HG03066 (cell line): Measurements from ENCODE around the gene DMD.
A peak's percentile ranks its signal among the peaks of the same experiment; 100 is the strongest.

Source experiments
- ATAC-seq: cut with Tn5 transposase; IDR thresholded peaks from one replicate; pipeline ENCODE4 v1.9.1; 2021; ENCODE audit warnings: low read depth; ENCODE audit not compliant: unreplicated experiment

Gene DMD

GRCh38 chrX:32524385-32524784 lies 687.0 kb downstream of the DMD start:
- ATAC-seq, result no peak

- ATAC-seq, result no peak
Measured at GRCh38 chrX:32520789-32521188, 690.6 kb downstream of the DMD start.

- no peak for ATAC-seq
Measured at GRCh38 chrX:32514986-32515385, 696.4 kb downstream of the DMD start.

GRCh38 chrX:32501606-32502005 lies 709.7 kb downstream of the DMD start:
- no peak for ATAC-seq

- ATAC-seq, result no peak
Measured at GRCh38 chrX:32496671-32497070, 714.7 kb downstream of the DMD start.

- ATAC-seq, result no peak
Measured at GRCh38 chrX:32495855-32496254, 715.5 kb downstream of the DMD start.

GRCh38 chrX:32489125-32489524 lies 722.2 kb downstream of the DMD start:
- no peak for ATAC-seq

GRCh38 chrX:32483534-32484136 lies 727.7 kb downstream of the DMD start:
- ATAC-seq, result no peak

GRCh38 chrX:32480019-32480418 lies 731.3 kb downstream of the DMD start:
- ATAC-seq, result no peak

GRCh38 chrX:32472364-32472763 lies 739.0 kb downstream of the DMD start:
- no peak for ATAC-seq

GRCh38 chrX:32455704-32456103 lies 755.6 kb downstream of the DMD start:
- no peak for ATAC-seq

GRCh38 chrX:32451954-32452695 lies 759.2 kb downstream of the DMD start:
- ATAC-seq, result no peak

- ATAC-seq, result peak; percentile 42
Measured at GRCh38 chrX:32448945-32449344, 762.4 kb downstream of the DMD start.

- peak; percentile 99 for ATAC-seq
Measured at GRCh38 chrX:32448320-32448719, 763.0 kb downstream of the DMD start.

- no peak for ATAC-seq
Measured at GRCh38 chrX:32447640-32448039, 763.7 kb downstream of the DMD start.

GRCh38 chrX:32443841-32444240 lies 767.5 kb downstream of the DMD start:
- no peak for ATAC-seq

GRCh38 chrX:32421266-32421665 lies 790.1 kb downstream of the DMD start:
- ATAC-seq, result no peak

- no peak for ATAC-seq
Measured at GRCh38 chrX:32408389-32408788, 803.0 kb downstream of the DMD start.

- ATAC-seq, result no peak
Measured at GRCh38 chrX:32397562-32398216, 813.7 kb downstream of the DMD start.

- no peak for ATAC-seq
Measured at GRCh38 chrX:32395878-32396277, 815.5 kb downstream of the DMD start.

GRCh38 chrX:32392655-32393054 lies 818.7 kb downstream of the DMD start:
- ATAC-seq, result no peak
